ENCODE results near the gene HLA-DOB. TPM values are rescaled to one million over a fixed set of nuclear protein-coding genes. Genes with fewer than 3 reads are reported as not detected.
A peak's percentile ranks its signal among the peaks of the same experiment; 100 is the strongest.

The HLA-DOB gene
- total RNA-seq, 1 experiment from 2014 or later = 0.79 TPM

DNA sequence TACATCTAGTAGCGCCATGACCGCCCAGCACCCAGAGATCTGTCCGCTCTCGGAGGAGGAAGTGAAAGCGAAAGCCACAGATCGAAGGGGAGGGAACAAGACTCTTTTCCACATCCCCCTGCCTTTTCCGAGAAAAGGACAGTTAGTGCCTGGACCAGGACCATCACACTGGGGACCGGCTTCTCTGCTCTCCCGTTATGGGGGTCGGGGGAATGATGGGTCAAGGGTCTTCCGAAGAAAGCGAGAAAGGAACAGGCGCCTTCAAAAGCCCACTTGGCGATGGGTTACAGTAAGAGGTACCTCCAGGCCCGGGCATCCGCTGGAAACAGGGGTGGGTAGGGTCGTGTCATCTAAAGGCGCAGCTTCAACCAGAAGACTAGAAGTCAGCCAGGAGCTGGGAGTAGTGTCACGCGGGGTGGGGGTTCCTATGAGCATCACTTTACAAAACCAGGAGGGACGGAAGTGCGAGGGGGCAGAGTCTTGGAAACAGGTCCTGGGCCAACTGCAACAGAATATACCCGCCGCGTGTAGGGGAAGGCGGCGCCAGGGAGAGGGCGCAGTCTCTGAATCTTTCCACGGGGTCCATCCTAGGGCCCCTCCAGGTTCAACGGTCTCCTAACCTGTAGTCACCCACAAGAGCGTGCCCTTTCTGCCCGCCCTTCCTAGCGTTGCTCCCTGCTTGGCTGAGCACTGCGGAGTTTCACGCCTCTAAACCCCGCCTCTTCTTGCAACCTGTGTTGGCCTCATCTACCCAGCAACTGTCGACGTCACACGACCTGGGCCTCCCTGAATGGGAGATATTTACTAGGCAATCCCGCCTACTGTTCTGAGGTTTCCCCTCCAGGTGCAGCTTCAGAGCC, 27.4 kb upstream of the HLA-DOB start, which contains the start of gene PSMB8:
Gene PSMB8 (minus strand): TSS at position 69 of the 860 bp plus-strand sequence. CDS start 51 bp downstream, at position 18.
- H3K9me3 Mint-ChIP-seq (ENCODE audit: unreplicated experiment) = no peaks in the 10 kb centered on the region
- H3K27me3 Mint-ChIP-seq (ENCODE audit: insufficient read depth, unreplicated experiment) = no peaks in the 10 kb centered on the region
- TF ChIP-seq, protein P1, sequence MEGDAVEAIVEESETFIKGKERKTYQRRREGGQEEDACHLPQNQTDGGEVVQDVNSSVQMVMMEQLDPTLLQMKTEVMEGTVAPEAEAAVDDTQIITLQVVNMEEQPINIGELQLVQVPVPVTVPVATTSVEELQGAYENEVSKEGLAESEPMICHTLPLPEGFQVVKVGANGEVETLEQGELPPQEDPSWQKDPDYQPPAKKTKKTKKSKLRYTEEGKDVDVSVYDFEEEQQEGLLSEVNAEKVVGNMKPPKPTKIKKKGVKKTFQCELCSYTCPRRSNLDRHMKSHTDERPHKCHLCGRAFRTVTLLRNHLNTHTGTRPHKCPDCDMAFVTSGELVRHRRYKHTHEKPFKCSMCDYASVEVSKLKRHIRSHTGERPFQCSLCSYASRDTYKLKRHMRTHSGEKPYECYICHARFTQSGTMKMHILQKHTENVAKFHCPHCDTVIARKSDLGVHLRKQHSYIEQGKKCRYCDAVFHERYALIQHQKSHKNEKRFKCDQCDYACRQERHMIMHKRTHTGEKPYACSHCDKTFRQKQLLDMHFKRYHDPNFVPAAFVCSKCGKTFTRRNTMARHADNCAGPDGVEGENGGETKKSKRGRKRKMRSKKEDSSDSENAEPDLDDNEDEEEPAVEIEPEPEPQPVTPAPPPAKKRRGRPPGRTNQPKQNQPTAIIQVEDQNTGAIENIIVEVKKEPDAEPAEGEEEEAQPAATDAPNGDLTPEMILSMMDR (IDR thresholded peaks at IDR 0.05; ENCODE audit: unreplicated experiment) = no peak
- ChIA-PET CTCF (interaction anchor here (1.4 to 3.5 kb wide), 4 partner anchors 9 to 89 kb away, joined by 3 to 18 read pairs (median 13); partner anchors contain the start of genes PSMB9 and TAP1), POLR2A (interaction anchor here (0.6 to 6.1 kb wide), 18 partner anchors 10 to 902 kb away, joined by 3 to 104 read pairs (median 4); partner anchors contain the start of genes BRD2, PSMB9, RPS18 and TAP1)
- H3K4me1 Mint-ChIP-seq (ENCODE audit: insufficient read depth, unreplicated experiment) = peaks cover 30% of the 10 kb centered on the region
- intact Hi-C loops (cut with micrococcal nuclease) = loop anchor here (5.0 kb wide), 1 partner anchor 123 kb away; the partner anchor contains the start of gene BRD2
- H3K27ac Mint-ChIP-seq (ENCODE audit: low read depth, unreplicated experiment) = peak within 1 kb of the TSS; percentile 96
- peak within 1 kb of the TSS; percentile 99 for H3K4me3 Mint-ChIP-seq (ENCODE audit: unreplicated experiment)
- TSS peak; percentile 48 for BruUV-seq (replicated peaks)
- peaks cover 47% of the 10 kb centered on the region for H3K36me3 Mint-ChIP-seq (ENCODE audit: insufficient read depth, unreplicated experiment)
- peak; percentile 98 for DNase-seq (ENCODE audit: unreplicated experiment)

DNA sequence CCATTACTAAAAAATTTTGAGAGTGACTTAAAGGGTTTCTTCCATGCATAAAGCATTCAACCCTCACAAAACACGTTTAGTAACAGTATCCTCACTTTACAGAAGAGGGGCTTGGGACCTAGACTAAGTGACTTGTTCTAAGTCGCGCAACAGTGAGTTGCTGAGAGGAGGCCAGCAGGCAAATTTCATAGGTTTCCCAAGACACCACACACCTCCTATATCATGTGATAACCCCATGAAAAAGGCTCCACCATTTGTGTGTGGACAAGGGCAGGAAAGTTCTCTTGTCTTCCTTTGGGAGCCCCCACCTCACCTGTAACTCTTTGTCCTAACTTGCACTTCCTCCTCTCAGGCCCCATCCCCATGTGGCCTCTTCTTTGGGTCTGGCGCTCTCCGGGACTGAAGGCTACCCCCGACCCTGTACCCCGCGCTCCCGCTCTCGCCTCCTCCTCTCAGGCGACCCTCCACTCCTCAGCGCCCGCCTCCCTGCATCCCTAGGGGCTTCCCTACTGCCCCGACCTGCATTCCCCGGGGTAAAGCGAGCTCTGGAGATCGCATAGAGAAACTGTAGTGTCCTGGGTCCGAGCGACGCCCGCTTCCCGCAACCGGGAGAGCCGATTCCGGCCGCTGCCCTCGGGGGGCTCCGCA, 26.7 kb upstream of the HLA-DOB start:
- Mint-ChIP-seq H3K27me3 (ENCODE audit: insufficient read depth, unreplicated experiment) (no peaks in the 10 kb centered on the region), H3K27ac (ENCODE audit: low read depth, unreplicated experiment) (peak overlapping the region; percentile 96), H3K9me3 (ENCODE audit: unreplicated experiment) (no peaks in the 10 kb centered on the region), H3K36me3 (ENCODE audit: insufficient read depth, unreplicated experiment) (peaks cover 42% of the 10 kb centered on the region), H3K4me1 (ENCODE audit: insufficient read depth, unreplicated experiment) (peaks cover 30% of the 10 kb centered on the region), H3K4me3 (ENCODE audit: unreplicated experiment) (peak overlapping the region; percentile 99)
- CTCF ChIA-PET = interaction anchor here (1.4 to 6.4 kb wide), 5 partner anchors 10 to 90 kb away, joined by 3 to 110 read pairs (median 18); partner anchors contain the start of genes PSMB9 and TAP1
- BruUV-seq (replicated peaks) = no TSS peak
- TF ChIP-seq, protein P1 (IDR thresholded peaks at IDR 0.05; ENCODE audit: unreplicated experiment) = no peak
- POLR2A ChIA-PET = interaction anchor here (0.6 to 6.1 kb wide), 11 partner anchors 11 to 902 kb away, joined by 3 to 104 read pairs (median 11); partner anchors contain the start of genes PSMB9 and TAP1
- DNase-seq (ENCODE audit: unreplicated experiment) = peak; percentile 5
- intact Hi-C loops (cut with micrococcal nuclease) = loop anchor here (5.0 kb wide), 1 partner anchor 124 kb away; the partner anchor contains the start of gene BRD2

DNA sequence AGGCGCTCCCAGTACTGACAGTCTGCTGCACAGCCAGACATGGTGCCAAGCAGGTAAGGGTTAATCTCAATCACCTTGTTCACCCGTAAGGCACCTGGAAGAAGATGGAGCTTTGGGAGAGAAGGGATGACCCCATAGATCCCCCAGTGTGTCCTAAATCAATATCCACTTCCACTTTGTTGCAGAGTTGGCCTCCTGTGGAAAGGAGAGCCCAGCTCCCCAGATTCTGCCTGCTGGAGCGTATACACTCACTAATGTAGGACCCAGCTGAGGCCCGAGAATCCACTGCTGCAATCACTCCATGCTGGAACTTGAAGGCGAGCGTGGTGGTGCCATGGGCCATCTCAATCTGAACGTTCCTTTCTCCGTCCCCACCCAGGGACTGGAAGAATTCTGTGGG, 25.9 kb upstream of the HLA-DOB start:
- intact Hi-C loops (cut with micrococcal nuclease) = loop anchor here (5.0 kb wide), 1 partner anchor 125 kb away; the partner anchor contains the start of gene BRD2
- TF ChIP-seq, protein P1 (IDR thresholded peaks at IDR 0.05; ENCODE audit: unreplicated experiment) = no peak
- Mint-ChIP-seq H3K27ac (ENCODE audit: low read depth, unreplicated experiment) (peak overlapping the region; percentile 96), H3K27me3 (ENCODE audit: insufficient read depth, unreplicated experiment) (no peaks in the 10 kb centered on the region), H3K36me3 (ENCODE audit: insufficient read depth, unreplicated experiment) (peaks cover 34% of the 10 kb centered on the region), H3K4me1 (ENCODE audit: insufficient read depth, unreplicated experiment) (peaks cover 30% of the 10 kb centered on the region), H3K4me3 (ENCODE audit: unreplicated experiment) (peak overlapping the region; percentile 99), H3K9me3 (ENCODE audit: unreplicated experiment) (no peaks in the 10 kb centered on the region)
- CTCF ChIA-PET = interaction anchor here (2.6 to 6.4 kb wide), 2 partner anchors 13 to 26 kb away, joined by 24 to 110 read pairs; partner anchors contain the start of genes PSMB9 and TAP1
- no peak for DNase-seq (ENCODE audit: unreplicated experiment)
- POLR2A ChIA-PET = interaction anchor here (6.1 kb wide), 1 partner anchor 12 kb away, joined by 104 read pairs; the partner anchor contains the start of genes PSMB9 and TAP1
- BruUV-seq (replicated peaks) = no TSS peak
